Tibial artery (tissue), 4 donors: Measurements from ENCODE around the gene PLEKHF1.

Experiments
- DNase-seq, 2 donors: peaks; one replicate each; pipeline ENCODE4 v3.0.0-alpha.2; 2019
- H3K27ac ChIP-seq, 2 donors: fragments of 200-600 bp; sonication (generic) in 1 of 2; 1 replicate in 1 of 2; 2 replicates in 1 of 2; pipeline ENCODE4 v1.5.1; 2018 to 2019; ENCODE audit warnings: mild to moderate bottlenecking in 1 of 2
- H3K27me3 ChIP-seq, 2 donors: fragments of 200-600 bp; sonication (generic) in 1 of 2; one replicate each; pipeline versions ENCODE4 v1.5.1 to v1.6.0; 2016 to 2019
- H3K36me3 ChIP-seq, 3 donors: fragments of 200-600 bp; sonication (generic) in 2 of 3; one replicate each; pipeline ENCODE4 v1.5.1; 2016 to 2019; ENCODE audit warnings: mild to moderate bottlenecking in 2 of 3
- H3K4me1 ChIP-seq, 4 donors: fragments of 200-600 bp; sonication (generic) in 2 of 4; 1 replicate in 3 of 4; 2 replicates in 1 of 4; pipeline ENCODE4 v1.5.1; 2016 to 2019
- H3K4me3 ChIP-seq, 2 donors: fragments of 200-600 bp; sonication (generic) in 1 of 2; 1 replicate in 1 of 2; 2 replicates in 1 of 2; pipeline ENCODE4 v1.5.1; 2018 to 2019; ENCODE audit warnings: mild to moderate bottlenecking in 2 of 2
- H3K9me3 ChIP-seq, 3 donors: fragments of 200-600 bp; sonication (generic) in 1 of 3; one replicate each; pipeline ENCODE4 v1.5.1; 2016 to 2019
- intact Hi-C: fragments of 100-400 bp; cut with DNase I; formaldehyde crosslinking; loops from one replicate; pipeline ENCODE4 v1.15.0; 2023; ENCODE audit warnings: low total_unique reads
- TF ChIP-seq, protein P1 (sequence below), 2 experiments: fragments of 200-600 bp in 1 of 2; fragments of 450-650 bp in 1 of 2; IDR thresholded peaks; one replicate each; pipeline ENCODE4 v1.5.1; 2017 to 2019; ENCODE audit warnings: antibody characterized with exemption in 2 of 2, mild to moderate bottlenecking in 1 of 2, moderate library complexity in 1 of 2

PLEKHF1 gene

DNA sequence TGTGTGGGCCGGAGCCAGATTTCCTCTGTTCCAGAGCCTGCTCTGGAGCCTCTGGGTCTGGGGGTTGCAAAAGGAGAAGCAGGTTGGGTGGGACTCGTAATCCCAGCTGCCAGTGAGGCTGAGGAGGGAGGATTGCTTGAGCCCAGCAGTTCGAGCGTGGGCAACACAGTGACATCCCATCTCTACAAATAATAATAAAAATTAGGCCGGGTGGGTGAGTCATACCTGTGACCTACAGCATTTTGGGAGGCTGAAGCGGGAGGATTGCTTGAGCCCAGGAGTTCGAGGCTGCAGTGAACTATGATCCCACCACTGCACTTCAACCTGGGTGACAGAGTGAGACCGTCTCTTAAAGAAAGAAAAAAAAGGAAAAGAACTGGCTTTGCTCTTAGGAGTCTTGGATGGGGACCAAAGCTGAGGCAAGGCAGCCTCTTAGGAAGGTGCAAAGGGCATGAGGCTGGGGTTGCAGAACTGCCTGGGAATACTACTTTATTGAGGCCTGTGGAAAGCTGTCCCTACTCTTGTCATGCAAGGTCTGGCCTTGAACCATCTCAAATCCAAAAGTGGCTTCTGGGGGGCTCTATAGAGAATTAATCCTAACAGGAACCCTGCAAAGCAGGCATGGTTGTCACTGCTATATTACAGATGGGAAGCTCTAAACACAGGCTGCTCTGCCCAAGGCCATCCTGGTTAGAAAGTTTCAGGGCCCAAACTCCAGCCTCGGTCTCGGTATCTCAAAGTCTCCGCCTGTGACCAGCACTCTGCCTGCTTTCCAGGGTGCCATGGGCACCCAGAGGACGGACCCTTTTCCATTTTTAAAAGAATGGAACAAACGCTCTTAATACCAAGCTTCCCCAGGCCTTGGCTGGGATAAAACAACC lies 50.7 kb downstream of the PLEKHF1 start:
- no peak for DNase-seq
- Histone ChIP-seq H3K36me3 (peaks cover 0 to 6% (median 0%) of the 10 kb centered on the region in 3 donors), H3K27ac (peak overlapping the region; percentile 89 to 96), H3K4me1 (peaks cover 0 to 42% (median 29%) of the 10 kb centered on the region in 4 donors), H3K27me3 (no peaks in the 10 kb centered on the region), H3K9me3 (no peaks in the 10 kb centered on the region), H3K4me3 (peak overlapping the region; percentile 88 to 94)
- TF ChIP-seq, protein P1, sequence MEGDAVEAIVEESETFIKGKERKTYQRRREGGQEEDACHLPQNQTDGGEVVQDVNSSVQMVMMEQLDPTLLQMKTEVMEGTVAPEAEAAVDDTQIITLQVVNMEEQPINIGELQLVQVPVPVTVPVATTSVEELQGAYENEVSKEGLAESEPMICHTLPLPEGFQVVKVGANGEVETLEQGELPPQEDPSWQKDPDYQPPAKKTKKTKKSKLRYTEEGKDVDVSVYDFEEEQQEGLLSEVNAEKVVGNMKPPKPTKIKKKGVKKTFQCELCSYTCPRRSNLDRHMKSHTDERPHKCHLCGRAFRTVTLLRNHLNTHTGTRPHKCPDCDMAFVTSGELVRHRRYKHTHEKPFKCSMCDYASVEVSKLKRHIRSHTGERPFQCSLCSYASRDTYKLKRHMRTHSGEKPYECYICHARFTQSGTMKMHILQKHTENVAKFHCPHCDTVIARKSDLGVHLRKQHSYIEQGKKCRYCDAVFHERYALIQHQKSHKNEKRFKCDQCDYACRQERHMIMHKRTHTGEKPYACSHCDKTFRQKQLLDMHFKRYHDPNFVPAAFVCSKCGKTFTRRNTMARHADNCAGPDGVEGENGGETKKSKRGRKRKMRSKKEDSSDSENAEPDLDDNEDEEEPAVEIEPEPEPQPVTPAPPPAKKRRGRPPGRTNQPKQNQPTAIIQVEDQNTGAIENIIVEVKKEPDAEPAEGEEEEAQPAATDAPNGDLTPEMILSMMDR (IDR thresholded peaks at IDR 0.05): no peak
- intact Hi-C loops: loop anchor here (2.0 to 5.0 kb wide), 3 partner anchors 21 to 101 kb away; no protein-coding TSS in a partner anchor

- DNase-seq: no peak
- H3K27ac ChIP-seq: no peak overlapping the region
- H3K27me3 ChIP-seq: no peaks in the 10 kb centered on the region
- TF ChIP-seq, protein P1 (IDR thresholded peaks at IDR 0.05): no peak
- peaks cover 0 to 6% (median 0%) of the 10 kb centered on the region in 3 donors for H3K36me3 ChIP-seq
- intact Hi-C loops: loop anchor here (2.0 to 5.0 kb wide), 3 partner anchors 22 to 102 kb away; no protein-coding TSS in a partner anchor
- no peak overlapping the region for H3K4me3 ChIP-seq
- H3K4me1 ChIP-seq: peaks cover 0 to 42% (median 29%) of the 10 kb centered on the region in 4 donors
- H3K9me3 ChIP-seq: no peaks in the 10 kb centered on the region
Observed at GRCh38 chr19:29717051-29717450, 51.8 kb downstream of the PLEKHF1 start.

GRCh38 chr19:29724102-29724641 lies 58.9 kb downstream of the PLEKHF1 start:
- no peaks in the 10 kb centered on the region for H3K9me3 ChIP-seq
- no peak for DNase-seq
- H3K27ac ChIP-seq: no peak overlapping the region
- H3K27me3 ChIP-seq: peaks cover 0 to 54% of the 10 kb centered on the region in 2 donors
- H3K36me3 ChIP-seq: no peaks in the 10 kb centered on the region
- peaks cover 0 to 12% (median 11%) of the 10 kb centered on the region in 4 donors for H3K4me1 ChIP-seq
- peak overlapping the region; percentile 16 to 26 for H3K4me3 ChIP-seq
- intact Hi-C loops: no loop called here
- TF ChIP-seq, protein P1 (IDR thresholded peaks at IDR 0.05): no peak

DNA sequence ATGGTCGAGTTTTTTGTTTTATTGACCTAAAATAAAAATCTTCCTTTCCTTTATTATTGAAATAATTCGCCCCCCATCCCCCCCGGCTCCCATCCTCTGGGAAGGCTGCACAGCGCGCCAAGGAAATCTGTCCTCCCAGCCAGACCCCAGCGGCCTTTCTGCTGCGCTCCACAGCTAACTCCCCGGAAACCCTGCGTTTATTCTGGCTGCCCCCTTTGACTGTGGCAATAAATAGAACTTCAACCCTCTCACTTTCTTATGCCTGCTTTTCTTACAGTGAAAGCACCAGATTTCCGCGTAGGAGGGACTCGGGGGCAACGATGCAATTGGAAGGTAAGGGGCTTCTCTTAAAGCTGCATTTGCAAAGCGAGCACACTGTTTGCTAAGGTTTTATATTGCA lies 59.5 kb downstream of the PLEKHF1 start:
- Histone ChIP-seq H3K4me3 (peak overlapping the region in 1 of 2 donors; percentile 16), H3K4me1 (peaks cover 0 to 12% (median 11%) of the 10 kb centered on the region in 4 donors), H3K27ac (no peak overlapping the region), H3K27me3 (peaks cover 0 to 58% of the 10 kb centered on the region in 2 donors), H3K9me3 (no peaks in the 10 kb centered on the region), H3K36me3 (no peaks in the 10 kb centered on the region)
- TF ChIP-seq, protein P1 (IDR thresholded peaks at IDR 0.05): no peak
- no peak for DNase-seq
- intact Hi-C loops: no loop called here
